ENCODE results near the gene AIRE.

DNA sequence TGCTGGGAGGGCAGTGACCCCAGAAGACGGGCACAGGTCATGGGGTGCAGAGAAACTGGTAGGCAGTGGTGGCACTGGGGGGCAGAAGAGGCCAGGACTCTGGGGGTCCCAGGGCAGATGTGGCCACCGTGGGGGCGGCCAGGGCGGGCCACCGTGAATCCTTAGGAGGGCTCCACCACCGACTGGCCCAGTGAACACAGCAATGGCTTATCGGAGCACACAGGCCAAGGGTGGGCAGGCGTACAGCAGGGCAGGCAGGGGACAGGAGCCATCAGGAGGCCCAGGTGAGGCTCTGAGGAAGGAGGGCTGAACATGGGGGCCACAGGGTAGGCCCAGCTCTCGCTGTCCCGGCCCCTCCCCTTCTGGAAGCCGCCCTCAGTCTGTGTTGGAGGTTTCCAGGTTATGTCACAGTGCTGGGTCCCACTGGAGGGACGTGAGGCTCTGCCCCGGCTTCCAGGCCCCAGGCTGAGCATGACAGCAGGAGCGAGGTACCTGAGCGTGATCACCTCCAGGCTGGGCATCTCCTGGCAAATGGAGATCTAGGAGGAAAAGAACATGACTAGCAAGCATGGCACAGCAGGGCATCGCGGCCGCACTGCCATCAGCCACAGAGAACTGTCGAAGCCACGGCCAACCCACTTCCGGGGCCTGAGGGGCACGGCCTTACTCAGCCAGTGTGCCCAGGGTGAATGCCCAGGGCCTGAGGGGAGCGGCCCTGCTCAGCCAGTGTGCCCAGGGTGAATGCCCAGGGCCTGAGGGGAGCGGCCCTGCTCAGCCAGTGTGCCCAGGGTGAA lies 49.8 kb downstream of the AIRE start:
- TF ChIP-seq CTCF (IDR thresholded peaks at IDR 0.05; ENCODE audit: low read depth, low read length, missing input control) (no peak), JUND (IDR thresholded peaks at IDR 0.05) (no peak), GABPA (IDR thresholded peaks at IDR 0.05 in 1 of 2, conservative IDR thresholded peaks at IDR 0.05 in 1 of 2) (no peak), RXRA (IDR thresholded peaks at IDR 0.05) (no peak), YY1 (IDR thresholded peaks at IDR 0.05) (no peak), FOXA1 (IDR thresholded peaks at IDR 0.05) (no peak)
- TF ChIP-seq, protein P1, sequence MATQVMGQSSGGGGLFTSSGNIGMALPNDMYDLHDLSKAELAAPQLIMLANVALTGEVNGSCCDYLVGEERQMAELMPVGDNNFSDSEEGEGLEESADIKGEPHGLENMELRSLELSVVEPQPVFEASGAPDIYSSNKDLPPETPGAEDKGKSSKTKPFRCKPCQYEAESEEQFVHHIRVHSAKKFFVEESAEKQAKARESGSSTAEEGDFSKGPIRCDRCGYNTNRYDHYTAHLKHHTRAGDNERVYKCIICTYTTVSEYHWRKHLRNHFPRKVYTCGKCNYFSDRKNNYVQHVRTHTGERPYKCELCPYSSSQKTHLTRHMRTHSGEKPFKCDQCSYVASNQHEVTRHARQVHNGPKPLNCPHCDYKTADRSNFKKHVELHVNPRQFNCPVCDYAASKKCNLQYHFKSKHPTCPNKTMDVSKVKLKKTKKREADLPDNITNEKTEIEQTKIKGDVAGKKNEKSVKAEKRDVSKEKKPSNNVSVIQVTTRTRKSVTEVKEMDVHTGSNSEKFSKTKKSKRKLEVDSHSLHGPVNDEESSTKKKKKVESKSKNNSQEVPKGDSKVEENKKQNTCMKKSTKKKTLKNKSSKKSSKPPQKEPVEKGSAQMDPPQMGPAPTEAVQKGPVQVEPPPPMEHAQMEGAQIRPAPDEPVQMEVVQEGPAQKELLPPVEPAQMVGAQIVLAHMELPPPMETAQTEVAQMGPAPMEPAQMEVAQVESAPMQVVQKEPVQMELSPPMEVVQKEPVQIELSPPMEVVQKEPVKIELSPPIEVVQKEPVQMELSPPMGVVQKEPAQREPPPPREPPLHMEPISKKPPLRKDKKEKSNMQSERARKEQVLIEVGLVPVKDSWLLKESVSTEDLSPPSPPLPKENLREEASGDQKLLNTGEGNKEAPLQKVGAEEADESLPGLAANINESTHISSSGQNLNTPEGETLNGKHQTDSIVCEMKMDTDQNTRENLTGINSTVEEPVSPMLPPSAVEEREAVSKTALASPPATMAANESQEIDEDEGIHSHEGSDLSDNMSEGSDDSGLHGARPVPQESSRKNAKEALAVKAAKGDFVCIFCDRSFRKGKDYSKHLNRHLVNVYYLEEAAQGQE (IDR thresholded peaks at IDR 0.05): no peak
- TF ChIP-seq, protein P2, sequence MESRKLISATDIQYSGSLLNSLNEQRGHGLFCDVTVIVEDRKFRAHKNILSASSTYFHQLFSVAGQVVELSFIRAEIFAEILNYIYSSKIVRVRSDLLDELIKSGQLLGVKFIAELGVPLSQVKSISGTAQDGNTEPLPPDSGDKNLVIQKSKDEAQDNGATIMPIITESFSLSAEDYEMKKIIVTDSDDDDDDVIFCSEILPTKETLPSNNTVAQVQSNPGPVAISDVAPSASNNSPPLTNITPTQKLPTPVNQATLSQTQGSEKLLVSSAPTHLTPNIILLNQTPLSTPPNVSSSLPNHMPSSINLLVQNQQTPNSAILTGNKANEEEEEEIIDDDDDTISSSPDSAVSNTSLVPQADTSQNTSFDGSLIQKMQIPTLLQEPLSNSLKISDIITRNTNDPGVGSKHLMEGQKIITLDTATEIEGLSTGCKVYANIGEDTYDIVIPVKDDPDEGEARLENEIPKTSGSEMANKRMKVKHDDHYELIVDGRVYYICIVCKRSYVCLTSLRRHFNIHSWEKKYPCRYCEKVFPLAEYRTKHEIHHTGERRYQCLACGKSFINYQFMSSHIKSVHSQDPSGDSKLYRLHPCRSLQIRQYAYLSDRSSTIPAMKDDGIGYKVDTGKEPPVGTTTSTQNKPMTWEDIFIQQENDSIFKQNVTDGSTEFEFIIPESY (IDR thresholded peaks at IDR 0.05): no peak
- TF ChIP-seq, protein P3, sequence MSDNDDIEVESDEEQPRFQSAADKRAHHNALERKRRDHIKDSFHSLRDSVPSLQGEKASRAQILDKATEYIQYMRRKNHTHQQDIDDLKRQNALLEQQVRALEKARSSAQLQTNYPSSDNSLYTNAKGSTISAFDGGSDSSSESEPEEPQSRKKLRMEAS (IDR thresholded peaks at IDR 0.05): no peak
